Measurements from ENCODE around the gene TOM1L1.

The TOM1L1 gene

GRCh38 chr17:54948380-54948779 is 47.7 kb downstream of the TOM1L1 start:
- H2BK15ac ChIP-seq (replicated peaks; ENCODE audit: low read depth) = no peak overlapping the region

GRCh38 chr17:54950116-54950515 is 49.5 kb downstream of the TOM1L1 start:
- H4K8ac ChIP-seq (ENCODE audit: low read depth, low read length) = no peak overlapping the region
- no peaks in the 10 kb centered on the region for H3K79me1 ChIP-seq (ENCODE audit: low read length)
- no peak overlapping the region for H4K5ac ChIP-seq (ENCODE audit: low read length)
- H3K79me2 ChIP-seq (ENCODE audit: control insufficient read depth, insufficient read depth, low read length) = no peaks in the 10 kb centered on the region
- WGBS (ENCODE audit: extremely low coverage, insufficient coverage, low lambda C conversion rate) = no CpG with 5 or more reads among the region's 2 CpGs
- no peak overlapping the region for H3K23ac ChIP-seq (ENCODE audit: low read length)
- no peak overlapping the region for H3K27ac ChIP-seq (ENCODE audit: low read depth, low read length)
- no peak overlapping the region for H2BK5ac ChIP-seq (ENCODE audit: low read length)
- H3K36me3 ChIP-seq (ENCODE audit: control insufficient read depth, insufficient read depth, low read length) = peaks cover 2% of the 10 kb centered on the region
- H3K18ac ChIP-seq (ENCODE audit: low read length) = no peak overlapping the region
- no peaks in the 10 kb centered on the region for H3K4me1 ChIP-seq (ENCODE audit: control insufficient read depth, low read depth, low read length)
- DNase-seq = no peak
- H3K4ac ChIP-seq (ENCODE audit: low read depth, low read length) = no peak overlapping the region
- no peak overlapping the region for H3K4me2 ChIP-seq (ENCODE audit: low read length)
- H3K27me3 ChIP-seq (ENCODE audit: insufficient read depth, low read length, poor library complexity) = no peaks in the 10 kb centered on the region
- H2BK120ac ChIP-seq (ENCODE audit: low read depth, low read length) = no peak overlapping the region
- H2BK15ac ChIP-seq (replicated peaks; ENCODE audit: low read depth) = no peak overlapping the region
- no peak overlapping the region for H3K4me3 ChIP-seq (ENCODE audit: low read length)
- H2AK5ac ChIP-seq (ENCODE audit: low read length) = no peak overlapping the region
- H3K9ac ChIP-seq (ENCODE audit: low read length) = no peak overlapping the region
- H3K56ac ChIP-seq (ENCODE audit: low read length) = no peak overlapping the region

More at GRCh38 chr17:54948380-54948779, 47.7 kb downstream of the TOM1L1 start:
- peak overlapping the region; percentile 15 for H3K56ac ChIP-seq (ENCODE audit: low read length)
- H3K4me1 ChIP-seq (ENCODE audit: control insufficient read depth, low read depth, low read length) = no peaks in the 10 kb centered on the region
- H4K8ac ChIP-seq (ENCODE audit: low read depth, low read length) = no peak overlapping the region
- H3K4ac ChIP-seq (ENCODE audit: low read depth, low read length) = no peak overlapping the region
- no peak overlapping the region for H3K9ac ChIP-seq (ENCODE audit: low read length)
- no peak overlapping the region for H4K5ac ChIP-seq (ENCODE audit: low read length)
- no CpG with 5 or more reads among the region's 5 CpGs for WGBS (ENCODE audit: extremely low coverage, insufficient coverage, low lambda C conversion rate)
- H3K79me1 ChIP-seq (ENCODE audit: low read length) = no peaks in the 10 kb centered on the region
- DNase-seq = no peak
- H3K79me2 ChIP-seq (ENCODE audit: control insufficient read depth, insufficient read depth, low read length) = no peaks in the 10 kb centered on the region
- H2BK5ac ChIP-seq (ENCODE audit: low read length) = no peak overlapping the region
- H3K4me3 ChIP-seq (ENCODE audit: low read length) = no peak overlapping the region
- no peak overlapping the region for H2BK120ac ChIP-seq (ENCODE audit: low read depth, low read length)
- no peak overlapping the region for H3K18ac ChIP-seq (ENCODE audit: low read length)
- H3K27me3 ChIP-seq (ENCODE audit: insufficient read depth, low read length, poor library complexity) = no peaks in the 10 kb centered on the region
- H3K27ac ChIP-seq (ENCODE audit: low read depth, low read length) = no peak overlapping the region
- H3K4me2 ChIP-seq (ENCODE audit: low read length) = no peak overlapping the region
- H2AK5ac ChIP-seq (ENCODE audit: low read length) = no peak overlapping the region
- peaks cover 2% of the 10 kb centered on the region for H3K36me3 ChIP-seq (ENCODE audit: control insufficient read depth, insufficient read depth, low read length)
- H3K23ac ChIP-seq (ENCODE audit: low read length) = no peak overlapping the region

DNA sequence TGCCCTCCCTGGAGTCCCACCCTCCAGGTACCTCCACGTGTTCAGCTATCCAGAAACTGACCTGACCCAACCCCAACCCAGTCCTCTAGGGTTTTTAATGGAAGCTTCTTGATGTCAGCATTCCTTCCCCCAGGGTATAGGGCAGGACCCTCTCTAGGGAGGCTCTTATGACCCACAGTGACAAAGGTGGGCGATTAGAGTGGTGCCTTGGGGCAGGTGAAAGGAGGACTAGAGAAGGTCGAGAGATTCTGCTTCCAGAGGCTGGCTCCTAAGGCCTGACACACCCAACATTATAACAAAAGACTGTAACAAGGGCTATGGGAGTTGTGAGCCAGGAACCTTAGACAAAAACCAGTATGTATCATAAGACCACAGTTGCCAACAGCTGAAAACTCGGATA is 50.6 kb downstream of the TOM1L1 start:
- H4K5ac ChIP-seq (ENCODE audit: low read length) = no peak overlapping the region
- no peak overlapping the region for H3K56ac ChIP-seq (ENCODE audit: low read length)
- H3K4ac ChIP-seq (ENCODE audit: low read depth, low read length) = no peak overlapping the region
- H3K27ac ChIP-seq (ENCODE audit: low read depth, low read length) = no peak overlapping the region
- no CpG with 5 or more reads among the region's 4 CpGs for WGBS (ENCODE audit: extremely low coverage, insufficient coverage, low lambda C conversion rate)
- peaks cover 2% of the 10 kb centered on the region for H3K36me3 ChIP-seq (ENCODE audit: control insufficient read depth, insufficient read depth, low read length)
- no peak for DNase-seq
- no peaks in the 10 kb centered on the region for H3K79me1 ChIP-seq (ENCODE audit: low read length)
- no peak overlapping the region for H3K23ac ChIP-seq (ENCODE audit: low read length)
- no peak overlapping the region for H2BK5ac ChIP-seq (ENCODE audit: low read length)
- no peak overlapping the region for H2AK5ac ChIP-seq (ENCODE audit: low read length)
- H3K18ac ChIP-seq (ENCODE audit: low read length) = no peak overlapping the region
- H3K4me3 ChIP-seq (ENCODE audit: low read length) = no peak overlapping the region
- no peaks in the 10 kb centered on the region for H3K79me2 ChIP-seq (ENCODE audit: control insufficient read depth, insufficient read depth, low read length)
- no peaks in the 10 kb centered on the region for H3K4me1 ChIP-seq (ENCODE audit: control insufficient read depth, low read depth, low read length)
- no peak overlapping the region for H2BK15ac ChIP-seq (replicated peaks; ENCODE audit: low read depth)
- no peaks in the 10 kb centered on the region for H3K27me3 ChIP-seq (ENCODE audit: insufficient read depth, low read length, poor library complexity)
- no peak overlapping the region for H2BK120ac ChIP-seq (ENCODE audit: low read depth, low read length)
- no peak overlapping the region for H3K9ac ChIP-seq (ENCODE audit: low read length)
- no peak overlapping the region for H4K8ac ChIP-seq (ENCODE audit: low read depth, low read length)
- no peak overlapping the region for H3K4me2 ChIP-seq (ENCODE audit: low read length)

DNA sequence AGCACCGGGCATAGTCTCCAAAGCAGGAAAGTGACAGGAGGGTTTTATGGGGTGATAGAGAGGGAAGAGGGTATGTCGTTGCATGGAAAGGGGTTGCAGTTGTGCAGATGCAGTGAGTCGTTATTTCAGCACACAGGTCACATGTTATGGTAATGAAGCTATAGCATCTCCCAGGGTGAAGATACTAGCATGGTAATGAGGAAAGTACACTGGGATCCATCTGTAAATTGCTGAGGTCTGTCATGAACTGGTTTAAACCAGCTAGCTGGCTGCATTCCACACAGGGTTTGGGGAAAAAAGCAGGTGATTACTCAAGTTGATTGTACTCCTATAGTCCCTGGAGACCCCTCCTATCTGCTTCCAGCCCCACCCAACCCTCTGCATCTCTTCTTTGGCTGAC is 56.1 kb downstream of the TOM1L1 start:
- H4K8ac ChIP-seq (ENCODE audit: low read depth, low read length) = no peak overlapping the region
- H3K9ac ChIP-seq (ENCODE audit: low read length) = no peak overlapping the region
- no peak overlapping the region for H3K4ac ChIP-seq (ENCODE audit: low read depth, low read length)
- no peak overlapping the region for H3K56ac ChIP-seq (ENCODE audit: low read length)
- H4K5ac ChIP-seq (ENCODE audit: low read length) = no peak overlapping the region
- WGBS (ENCODE audit: extremely low coverage, insufficient coverage, low lambda C conversion rate) = no CpG with 5 or more reads among the region's 3 CpGs
- no peaks in the 10 kb centered on the region for H3K4me1 ChIP-seq (ENCODE audit: control insufficient read depth, low read depth, low read length)
- no peaks in the 10 kb centered on the region for H3K79me1 ChIP-seq (ENCODE audit: low read length)
- peak; percentile 73 for DNase-seq
- H3K18ac ChIP-seq (ENCODE audit: low read length) = no peak overlapping the region
- H3K23ac ChIP-seq (ENCODE audit: low read length) = no peak overlapping the region
- H3K27me3 ChIP-seq (ENCODE audit: insufficient read depth, low read length, poor library complexity) = no peaks in the 10 kb centered on the region
- no peak overlapping the region for H3K4me3 ChIP-seq (ENCODE audit: low read length)
- no peaks in the 10 kb centered on the region for H3K79me2 ChIP-seq (ENCODE audit: control insufficient read depth, insufficient read depth, low read length)
- H2AK5ac ChIP-seq (ENCODE audit: low read length) = no peak overlapping the region
- no peak overlapping the region for H2BK120ac ChIP-seq (ENCODE audit: low read depth, low read length)
- H3K27ac ChIP-seq (ENCODE audit: low read depth, low read length) = no peak overlapping the region
- no peak overlapping the region for H2BK5ac ChIP-seq (ENCODE audit: low read length)
- H2BK15ac ChIP-seq (replicated peaks; ENCODE audit: low read depth) = no peak overlapping the region
- no peak overlapping the region for H3K4me2 ChIP-seq (ENCODE audit: low read length)
- peaks cover 1% of the 10 kb centered on the region for H3K36me3 ChIP-seq (ENCODE audit: control insufficient read depth, insufficient read depth, low read length)

DNA sequence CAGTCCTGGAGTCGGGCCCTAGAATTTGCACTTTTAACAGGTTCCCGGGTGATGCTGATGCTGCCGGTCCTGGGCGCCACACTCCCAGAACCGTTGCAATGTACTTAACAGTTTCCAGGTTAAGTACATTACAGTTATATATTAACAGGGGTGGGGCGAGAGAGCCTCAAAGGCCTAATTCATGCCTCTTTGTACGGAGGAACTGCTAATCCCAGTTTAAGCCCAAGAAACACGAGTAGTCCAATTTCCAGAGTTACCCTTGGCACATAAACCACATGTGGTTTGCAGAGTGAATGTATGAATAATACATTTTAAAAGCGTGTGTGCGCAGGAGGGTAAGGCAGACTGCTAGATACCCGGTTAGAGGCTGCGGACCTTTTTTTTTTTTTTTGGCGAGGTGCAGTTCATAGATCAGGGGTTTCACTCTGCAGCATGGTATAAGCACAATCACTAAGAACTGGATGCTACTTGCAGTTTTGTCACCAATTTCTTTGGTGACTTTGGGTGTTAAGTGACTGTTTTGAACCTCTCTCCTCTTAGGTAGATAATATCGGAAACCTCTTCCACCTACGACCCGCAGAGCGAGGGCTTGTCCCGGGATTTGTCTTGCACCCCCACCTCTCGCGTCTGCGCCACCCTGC is 67.1 kb downstream of the TOM1L1 start:
- H3K4me1 ChIP-seq (ENCODE audit: control insufficient read depth, low read depth, low read length) = peaks cover 3% of the 10 kb centered on the region
- H2AK5ac ChIP-seq (ENCODE audit: low read length) = no peak overlapping the region
- H3K27ac ChIP-seq (ENCODE audit: low read depth, low read length) = no peak overlapping the region
- H4K5ac ChIP-seq (ENCODE audit: low read length) = no peak overlapping the region
- peak overlapping the region; percentile 68 for H3K4me3 ChIP-seq (ENCODE audit: low read length)
- no peak overlapping the region for H4K8ac ChIP-seq (ENCODE audit: low read depth, low read length)
- H3K36me3 ChIP-seq (ENCODE audit: control insufficient read depth, insufficient read depth, low read length) = no peaks in the 10 kb centered on the region
- no CpG with 5 or more reads among the region's 21 CpGs for WGBS (ENCODE audit: extremely low coverage, insufficient coverage, low lambda C conversion rate)
- peak overlapping the region; percentile 85 for H3K23ac ChIP-seq (ENCODE audit: low read length)
- peak overlapping the region; percentile 55 for H3K4ac ChIP-seq (ENCODE audit: low read depth, low read length)
- no peaks in the 10 kb centered on the region for H3K27me3 ChIP-seq (ENCODE audit: insufficient read depth, low read length, poor library complexity)
- H3K79me1 ChIP-seq (ENCODE audit: low read length) = peaks cover 14% of the 10 kb centered on the region
- no peak overlapping the region for H2BK15ac ChIP-seq (replicated peaks; ENCODE audit: low read depth)
- peak; percentile 67 for DNase-seq
- H3K9ac ChIP-seq (ENCODE audit: low read length) = peak overlapping the region; percentile 93
- H2BK120ac ChIP-seq (ENCODE audit: low read depth, low read length) = no peak overlapping the region
- H3K18ac ChIP-seq (ENCODE audit: low read length) = peak overlapping the region; percentile 75
- H3K56ac ChIP-seq (ENCODE audit: low read length) = peak overlapping the region; percentile 98
- peaks cover 24% of the 10 kb centered on the region for H3K79me2 ChIP-seq (ENCODE audit: control insufficient read depth, insufficient read depth, low read length)
- peak overlapping the region; percentile 31 for H3K4me2 ChIP-seq (ENCODE audit: low read length)
- H2BK5ac ChIP-seq (ENCODE audit: low read length) = no peak overlapping the region

All from mesendoderm (in vitro differentiated cells).